Measurements from ENCODE around the gene LRRC2.

The LRRC2 gene

GRCh38 chr3:46520531-46520930, 45.6 kb downstream of the LRRC2 start:
- TF ChIP-seq EZH2 (IDR thresholded peaks at IDR 0.05) (no peak), POLR2AphosphoS5 (IDR thresholded peaks at IDR 0.05; ENCODE audit: borderline replicate concordance, low read depth, low read length) (no peak), FOXP2 (optimal IDR thresholded peaks at IDR 0.05; ENCODE audit: control extremely low read depth, extremely low read length, insufficient read depth) (no peak)
- Histone ChIP-seq H3K9me3 (ENCODE audit: low read depth, low read length) (no peaks in the 10 kb centered on the region), H3K4me3 (no peak overlapping the region), H3K36me3 (ENCODE audit: insufficient read depth, low read length) (no peaks in the 10 kb centered on the region), H3K9ac (ENCODE audit: insufficient read length) (no peak overlapping the region), H3K27ac (no peak overlapping the region)
- DNase-seq (ENCODE audit: low read depth, low spot score): no peak

- H3K9ac ChIP-seq (ENCODE audit: insufficient read length): no peak overlapping the region
- no peak for TF ChIP-seq POLR2AphosphoS5 (IDR thresholded peaks at IDR 0.05; ENCODE audit: borderline replicate concordance, low read depth, low read length)
- no peak for TF ChIP-seq FOXP2 (optimal IDR thresholded peaks at IDR 0.05; ENCODE audit: control extremely low read depth, extremely low read length, insufficient read depth)
- no peak for TF ChIP-seq EZH2 (IDR thresholded peaks at IDR 0.05)
- no peaks in the 10 kb centered on the region for H3K36me3 ChIP-seq (ENCODE audit: insufficient read depth, low read length)
- H3K27ac ChIP-seq: no peak overlapping the region
- no peak overlapping the region for H3K4me3 ChIP-seq
- no peak for DNase-seq (ENCODE audit: low read depth, low spot score)
- no peaks in the 10 kb centered on the region for H3K9me3 ChIP-seq (ENCODE audit: low read depth, low read length)
Observed at GRCh38 chr3:46519952-46520351, 46.1 kb downstream of the LRRC2 start.

GRCh38 chr3:46517784-46518181, 48.3 kb downstream of the LRRC2 start:
- TF ChIP-seq POLR2AphosphoS5 (IDR thresholded peaks at IDR 0.05; ENCODE audit: borderline replicate concordance, low read depth, low read length): no peak
- TF ChIP-seq EZH2 (IDR thresholded peaks at IDR 0.05): no peak
- no peak for TF ChIP-seq FOXP2 (optimal IDR thresholded peaks at IDR 0.05; ENCODE audit: control extremely low read depth, extremely low read length, insufficient read depth)
- H3K27ac ChIP-seq: no peak overlapping the region
- H3K9me3 ChIP-seq (ENCODE audit: low read depth, low read length): no peaks in the 10 kb centered on the region
- no peak overlapping the region for H3K4me3 ChIP-seq
- no peaks in the 10 kb centered on the region for H3K36me3 ChIP-seq (ENCODE audit: insufficient read depth, low read length)
- H3K9ac ChIP-seq (ENCODE audit: insufficient read length): no peak overlapping the region
- DNase-seq (ENCODE audit: low read depth, low spot score): no peak

GRCh38 chr3:46517016-46517783, 48.9 kb downstream of the LRRC2 start:
- no peak overlapping the region for H3K4me3 ChIP-seq

GRCh38 chr3:46516521-46516920, 49.6 kb downstream of the LRRC2 start:
- DNase-seq (ENCODE audit: low read depth, low spot score): no peak
- Histone ChIP-seq H3K9me3 (ENCODE audit: low read depth, low read length) (no peaks in the 10 kb centered on the region), H3K27ac (no peak overlapping the region), H3K36me3 (ENCODE audit: insufficient read depth, low read length) (no peaks in the 10 kb centered on the region), H3K4me3 (no peak overlapping the region), H3K9ac (ENCODE audit: insufficient read length) (no peak overlapping the region)
- TF ChIP-seq POLR2AphosphoS5 (IDR thresholded peaks at IDR 0.05; ENCODE audit: borderline replicate concordance, low read depth, low read length) (no peak), FOXP2 (optimal IDR thresholded peaks at IDR 0.05; ENCODE audit: control extremely low read depth, extremely low read length, insufficient read depth) (no peak), EZH2 (IDR thresholded peaks at IDR 0.05) (no peak)

More at GRCh38 chr3:46517016-46517783, 48.9 kb downstream of the LRRC2 start:
- no peak overlapping the region for H3K9ac ChIP-seq (ENCODE audit: insufficient read length)
- no peaks in the 10 kb centered on the region for H3K36me3 ChIP-seq (ENCODE audit: insufficient read depth, low read length)
- no peak overlapping the region for H3K27ac ChIP-seq
- TF ChIP-seq EZH2 (IDR thresholded peaks at IDR 0.05) (no peak), POLR2AphosphoS5 (IDR thresholded peaks at IDR 0.05; ENCODE audit: borderline replicate concordance, low read depth, low read length) (no peak), FOXP2 (optimal IDR thresholded peaks at IDR 0.05; ENCODE audit: control extremely low read depth, extremely low read length, insufficient read depth) (no peak)
- no peaks in the 10 kb centered on the region for H3K9me3 ChIP-seq (ENCODE audit: low read depth, low read length)
- no peak for DNase-seq (ENCODE audit: low read depth, low spot score)

- no peak for TF ChIP-seq POLR2AphosphoS5 (IDR thresholded peaks at IDR 0.05; ENCODE audit: borderline replicate concordance, low read depth, low read length)
- no peak for TF ChIP-seq FOXP2 (optimal IDR thresholded peaks at IDR 0.05; ENCODE audit: control extremely low read depth, extremely low read length, insufficient read depth)
- TF ChIP-seq EZH2 (IDR thresholded peaks at IDR 0.05): no peak
- H3K27ac ChIP-seq: no peak overlapping the region
- no peak overlapping the region for H3K4me3 ChIP-seq
- no peak for DNase-seq (ENCODE audit: low read depth, low spot score)
- no peaks in the 10 kb centered on the region for H3K9me3 ChIP-seq (ENCODE audit: low read depth, low read length)
- no peak overlapping the region for H3K9ac ChIP-seq (ENCODE audit: insufficient read length)
- no peaks in the 10 kb centered on the region for H3K36me3 ChIP-seq (ENCODE audit: insufficient read depth, low read length)
Observed at GRCh38 chr3:46512191-46512749, 53.8 kb downstream of the LRRC2 start.

- TF ChIP-seq FOXP2 (optimal IDR thresholded peaks at IDR 0.05; ENCODE audit: control extremely low read depth, extremely low read length, insufficient read depth) (no peak), POLR2AphosphoS5 (IDR thresholded peaks at IDR 0.05; ENCODE audit: borderline replicate concordance, low read depth, low read length) (no peak), EZH2 (IDR thresholded peaks at IDR 0.05) (no peak)
- Histone ChIP-seq H3K9me3 (ENCODE audit: low read depth, low read length) (no peaks in the 10 kb centered on the region), H3K36me3 (ENCODE audit: insufficient read depth, low read length) (no peaks in the 10 kb centered on the region), H3K27ac (no peak overlapping the region), H3K4me3 (no peak overlapping the region), H3K9ac (ENCODE audit: insufficient read length) (no peak overlapping the region)
- DNase-seq (ENCODE audit: low read depth, low spot score): no peak
Observed at GRCh38 chr3:46509661-46510187, 56.4 kb downstream of the LRRC2 start.

- Histone ChIP-seq H3K27ac (no peak overlapping the region), H3K4me3 (no peak overlapping the region), H3K9ac (ENCODE audit: insufficient read length) (no peak overlapping the region), H3K9me3 (ENCODE audit: low read depth, low read length) (no peaks in the 10 kb centered on the region), H3K36me3 (ENCODE audit: insufficient read depth, low read length) (no peaks in the 10 kb centered on the region)
- TF ChIP-seq FOXP2 (optimal IDR thresholded peaks at IDR 0.05; ENCODE audit: control extremely low read depth, extremely low read length, insufficient read depth) (no peak), EZH2 (IDR thresholded peaks at IDR 0.05) (no peak), POLR2AphosphoS5 (IDR thresholded peaks at IDR 0.05; ENCODE audit: borderline replicate concordance, low read depth, low read length) (no peak)
- no peak for DNase-seq (ENCODE audit: low read depth, low spot score)
Observed at GRCh38 chr3:46508850-46509591, 57.1 kb downstream of the LRRC2 start.

Measured in SK-N-MC (cell line).